ENCODE results near the gene UCP3. TPM values are rescaled to one million over a fixed set of nuclear protein-coding genes. Genes with fewer than 3 reads are reported as not detected.

The UCP3 gene
- total RNA-seq, 1 donor from 2014 or later = 3.7 TPM

- Mint-ChIP-seq H3K27me3 (no peaks in the 10 kb centered on the region), H3K27ac (no peak overlapping the region), H3K36me3 (peaks cover 7% of the 10 kb centered on the region), H3K9me3 (no peaks in the 10 kb centered on the region), H3K4me1 (ENCODE audit: unreplicated experiment) (no peaks in the 10 kb centered on the region), H3K4me3 (no peak overlapping the region)
- DNase-seq (ENCODE audit: extremely low spot score, unreplicated experiment) = no peak
- no peak for TF ChIP-seq CTCF (conservative IDR thresholded peaks at IDR 0.05)
Observed at GRCh38 chr11:74001822-74002286, 7.0 kb downstream of the UCP3 start.

DNA sequence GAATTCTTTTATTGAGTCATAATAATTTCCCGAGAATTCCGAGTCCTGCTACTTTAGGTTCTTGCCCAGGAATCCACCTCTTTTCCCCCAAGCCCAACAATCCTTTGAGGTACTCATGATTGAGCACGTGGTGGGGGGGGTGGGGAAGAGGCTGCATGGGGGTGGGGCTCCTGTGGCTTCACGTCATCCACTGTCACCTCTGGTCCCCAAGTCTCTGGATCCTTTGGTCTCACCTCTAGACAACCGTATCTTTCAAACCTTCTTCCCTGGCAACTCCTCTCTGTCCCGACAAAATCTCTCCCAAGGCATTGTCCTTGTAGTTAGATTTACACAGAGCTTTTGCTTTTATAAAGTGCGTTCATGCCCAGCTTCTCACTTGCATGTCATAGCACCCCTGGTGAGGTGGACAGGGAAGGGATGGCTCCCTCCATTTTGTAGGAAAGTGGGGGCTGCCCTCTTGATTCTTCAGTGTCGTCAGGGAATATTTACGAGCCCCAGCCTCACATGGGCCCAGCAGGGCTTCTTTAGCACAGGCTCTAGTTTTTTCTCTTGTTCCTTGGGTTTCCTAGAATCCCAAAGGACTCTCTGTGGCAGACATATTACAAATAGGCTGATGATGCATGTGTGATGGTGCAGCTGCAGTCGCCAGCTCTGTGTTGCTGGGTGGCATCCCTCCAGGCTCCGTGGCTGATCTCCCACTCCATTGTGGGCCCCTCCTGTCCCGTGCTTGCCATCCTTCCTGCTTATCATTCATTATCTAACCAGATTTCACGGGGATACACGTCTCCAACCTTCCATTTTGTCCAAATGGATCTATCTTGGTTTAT, 8.4 kb downstream of the UCP3 start:
- TF ChIP-seq CTCF (conservative IDR thresholded peaks at IDR 0.05) = no peak
- Mint-ChIP-seq H3K27ac (no peak overlapping the region), H3K9me3 (no peaks in the 10 kb centered on the region), H3K4me3 (no peak overlapping the region), H3K4me1 (ENCODE audit: unreplicated experiment) (no peaks in the 10 kb centered on the region), H3K27me3 (no peaks in the 10 kb centered on the region), H3K36me3 (peaks cover 7% of the 10 kb centered on the region)
- no peak for DNase-seq (ENCODE audit: extremely low spot score, unreplicated experiment)

DNA sequence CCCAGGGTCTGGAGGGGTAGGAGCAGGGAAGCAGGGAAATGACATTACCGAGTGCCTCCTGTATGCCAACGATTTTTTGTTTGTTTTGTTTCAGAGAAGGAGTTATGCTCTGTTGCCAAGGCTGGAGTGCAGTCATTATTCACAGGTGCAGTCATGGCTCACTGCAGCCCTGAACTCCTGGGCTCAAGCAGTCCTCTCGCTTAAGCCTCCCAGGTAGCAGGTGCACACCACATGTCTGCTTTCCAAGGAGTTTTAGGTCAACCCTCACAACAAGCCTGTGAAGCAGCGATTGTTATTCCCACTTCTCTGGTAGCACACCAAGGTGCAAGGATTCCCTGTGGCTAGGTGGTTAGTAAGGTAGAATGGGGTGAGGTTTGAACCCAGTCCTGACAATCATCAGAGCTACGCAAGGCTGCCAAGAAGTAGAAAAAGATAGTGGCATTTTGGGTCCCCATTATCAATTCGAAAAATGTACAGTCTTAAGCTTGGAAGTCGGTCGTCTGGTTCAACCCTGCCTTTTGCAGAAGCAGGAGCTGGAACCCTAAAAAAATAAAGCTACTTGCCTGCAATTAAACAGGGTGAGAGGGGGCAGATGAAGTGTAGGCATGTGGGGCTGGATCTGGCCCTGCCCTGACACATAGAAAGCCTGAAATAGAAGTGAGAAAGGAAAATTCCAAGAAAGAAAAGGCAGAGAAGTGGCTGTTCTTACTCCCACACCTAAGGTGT, 9.1 kb downstream of the UCP3 start:
- no peaks in the 10 kb centered on the region for H3K4me1 Mint-ChIP-seq (ENCODE audit: unreplicated experiment)
- no peak overlapping the region for H3K27ac Mint-ChIP-seq
- H3K4me3 Mint-ChIP-seq = no peak overlapping the region
- H3K27me3 Mint-ChIP-seq = no peaks in the 10 kb centered on the region
- no peak for TF ChIP-seq CTCF (conservative IDR thresholded peaks at IDR 0.05)
- peaks cover 7% of the 10 kb centered on the region for H3K36me3 Mint-ChIP-seq
- H3K9me3 Mint-ChIP-seq = no peaks in the 10 kb centered on the region
- DNase-seq (ENCODE audit: extremely low spot score, unreplicated experiment) = no peak

DNA sequence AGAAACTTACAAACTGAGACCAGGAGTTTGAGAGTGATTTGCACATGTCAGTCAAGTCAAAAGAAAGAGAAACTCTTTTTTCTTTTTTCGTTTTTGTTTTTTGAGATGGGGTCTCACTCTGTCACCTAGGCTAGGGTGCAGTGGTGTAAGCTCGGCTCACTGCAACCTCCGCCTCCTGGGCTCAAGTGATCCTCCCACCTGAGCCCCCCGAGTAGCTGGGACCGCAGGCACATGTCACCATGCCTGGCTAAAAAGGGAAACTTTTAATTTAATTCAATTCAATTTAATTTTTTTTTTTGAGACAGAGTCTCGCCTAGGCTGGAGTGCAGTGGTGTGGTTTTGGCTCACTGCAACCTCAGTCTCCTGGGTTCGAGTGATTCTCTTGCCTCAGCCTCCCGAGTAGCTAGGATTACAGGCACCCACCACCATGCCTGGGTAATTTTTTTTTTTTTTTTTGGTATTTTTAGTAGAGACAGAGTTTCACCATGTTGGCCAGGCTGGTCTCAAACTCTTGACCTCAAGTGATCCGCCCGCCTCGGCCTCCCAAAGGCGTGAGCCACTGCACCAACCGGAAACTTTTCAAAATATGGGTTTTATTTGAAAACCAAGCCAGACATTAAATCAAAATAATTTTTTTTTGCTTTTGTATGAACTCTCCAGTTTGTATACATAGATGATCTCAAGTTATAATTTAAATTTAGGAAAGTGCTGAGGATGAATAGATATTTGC, 9.9 kb downstream of the UCP3 start:
- H3K27ac Mint-ChIP-seq = no peak overlapping the region
- DNase-seq (ENCODE audit: extremely low spot score, unreplicated experiment) = no peak
- H3K4me3 Mint-ChIP-seq = no peak overlapping the region
- TF ChIP-seq CTCF (conservative IDR thresholded peaks at IDR 0.05) = no peak
- no peaks in the 10 kb centered on the region for H3K27me3 Mint-ChIP-seq
- H3K9me3 Mint-ChIP-seq = no peaks in the 10 kb centered on the region
- no peaks in the 10 kb centered on the region for H3K4me1 Mint-ChIP-seq (ENCODE audit: unreplicated experiment)
- H3K36me3 Mint-ChIP-seq = peaks cover 7% of the 10 kb centered on the region

DNA sequence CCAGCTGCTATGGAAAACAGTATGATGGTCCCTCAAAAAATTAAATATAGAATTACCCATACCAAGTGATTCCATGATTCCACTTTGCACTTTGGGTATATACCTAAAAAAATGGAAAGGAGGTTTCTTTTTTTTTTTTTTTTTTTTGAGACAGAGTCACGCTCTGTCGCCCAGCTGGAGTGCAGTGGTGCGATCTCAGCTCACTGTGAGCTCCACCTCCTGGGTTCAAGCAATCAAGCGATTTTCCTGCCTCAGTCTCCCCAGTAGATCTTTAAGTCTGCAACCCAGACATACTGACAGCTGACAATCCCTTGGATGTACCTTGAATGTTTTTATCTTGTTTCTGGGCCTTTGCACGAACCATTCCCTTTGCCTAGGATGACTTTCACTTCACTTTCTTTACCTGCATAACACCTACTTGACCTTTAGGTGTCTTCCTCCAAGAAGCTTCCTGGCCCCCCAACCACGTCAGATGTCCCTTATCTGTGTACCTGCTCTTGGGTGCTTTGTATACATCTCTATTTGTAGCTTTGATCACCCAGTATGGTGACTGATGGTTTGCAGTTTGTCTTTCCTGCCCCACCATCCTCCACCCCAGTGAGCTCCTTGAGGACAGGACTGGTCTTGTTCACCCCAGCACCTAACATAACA, 11.6 kb downstream of the UCP3 start:
- no peaks in the 10 kb centered on the region for H3K27me3 Mint-ChIP-seq
- no peak overlapping the region for H3K27ac Mint-ChIP-seq

More for the DNA sequence above, 11.6 kb downstream of the UCP3 start:
- Mint-ChIP-seq H3K4me3 (no peak overlapping the region), H3K9me3 (no peaks in the 10 kb centered on the region), H3K4me1 (ENCODE audit: unreplicated experiment) (no peaks in the 10 kb centered on the region), H3K36me3 (peaks cover 3% of the 10 kb centered on the region)
- no peak for TF ChIP-seq CTCF (conservative IDR thresholded peaks at IDR 0.05)
- no peak for DNase-seq (ENCODE audit: extremely low spot score, unreplicated experiment)
